ENCODE data around the gene TMEM253.

Gene TMEM253

DNA sequence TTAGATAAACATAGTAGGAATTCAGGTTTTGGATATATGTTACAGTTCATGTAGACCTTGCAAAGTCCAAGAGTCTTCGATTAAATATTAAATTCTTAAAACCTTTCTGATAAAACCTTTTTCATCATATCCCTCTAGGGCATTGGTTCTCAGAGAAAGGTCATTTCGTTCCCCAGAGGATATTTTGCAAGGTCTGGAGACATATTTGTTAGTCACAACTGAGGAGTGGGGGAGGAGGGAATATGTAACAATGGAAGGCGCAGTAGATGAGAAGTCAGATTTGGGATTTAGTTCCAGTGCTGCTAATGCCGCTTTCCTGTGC, 5.3 kb downstream of the TMEM253 start:
- no peak for DNase-seq

DNA sequence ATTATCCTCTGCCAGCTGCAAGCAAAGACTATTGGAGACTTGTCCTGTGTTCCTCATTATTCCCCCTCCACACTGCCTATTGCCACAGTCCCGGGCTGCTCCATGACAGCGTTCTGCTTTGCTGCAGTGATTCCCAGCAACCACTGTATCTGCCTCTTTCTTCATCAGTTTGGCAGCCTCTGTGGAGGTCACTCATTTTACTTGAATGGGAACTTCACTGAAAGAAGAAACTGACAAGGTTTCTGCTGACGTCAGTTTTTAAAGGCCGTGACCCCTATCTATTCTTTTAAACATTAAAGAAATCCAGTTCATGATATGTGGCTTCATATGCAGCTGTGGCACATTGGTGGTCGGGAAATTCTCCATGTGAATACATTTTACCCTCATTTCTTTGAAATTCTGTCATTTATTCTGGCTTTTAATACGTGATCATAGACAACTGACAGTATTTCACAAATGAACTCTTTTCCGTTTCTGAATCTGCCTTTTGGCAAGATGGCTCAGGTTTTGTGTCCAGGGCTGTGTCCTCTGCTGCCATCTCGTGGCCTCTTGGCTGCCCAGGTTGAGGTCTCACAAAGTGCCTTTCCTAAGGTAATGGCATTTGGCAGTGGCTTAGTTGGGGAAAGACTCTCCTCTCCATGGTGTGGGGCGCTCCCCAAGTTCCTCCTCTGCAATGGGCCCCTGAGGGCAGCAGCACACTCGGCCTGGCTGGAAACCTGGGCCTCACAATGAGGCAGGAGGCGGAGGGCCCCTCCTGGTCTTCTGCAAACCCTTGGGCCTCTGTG, 5.8 kb downstream of the TMEM253 start:
- peak; percentile 79 for DNase-seq

- DNase-seq, result no peak
These were observed 6.5 kb downstream of the TMEM253 start for GRCh38 chr14:21107283-21107800.

- no peak for DNase-seq
These were observed 7.9 kb downstream of the TMEM253 start for GRCh38 chr14:21108791-21109190.

DNA sequence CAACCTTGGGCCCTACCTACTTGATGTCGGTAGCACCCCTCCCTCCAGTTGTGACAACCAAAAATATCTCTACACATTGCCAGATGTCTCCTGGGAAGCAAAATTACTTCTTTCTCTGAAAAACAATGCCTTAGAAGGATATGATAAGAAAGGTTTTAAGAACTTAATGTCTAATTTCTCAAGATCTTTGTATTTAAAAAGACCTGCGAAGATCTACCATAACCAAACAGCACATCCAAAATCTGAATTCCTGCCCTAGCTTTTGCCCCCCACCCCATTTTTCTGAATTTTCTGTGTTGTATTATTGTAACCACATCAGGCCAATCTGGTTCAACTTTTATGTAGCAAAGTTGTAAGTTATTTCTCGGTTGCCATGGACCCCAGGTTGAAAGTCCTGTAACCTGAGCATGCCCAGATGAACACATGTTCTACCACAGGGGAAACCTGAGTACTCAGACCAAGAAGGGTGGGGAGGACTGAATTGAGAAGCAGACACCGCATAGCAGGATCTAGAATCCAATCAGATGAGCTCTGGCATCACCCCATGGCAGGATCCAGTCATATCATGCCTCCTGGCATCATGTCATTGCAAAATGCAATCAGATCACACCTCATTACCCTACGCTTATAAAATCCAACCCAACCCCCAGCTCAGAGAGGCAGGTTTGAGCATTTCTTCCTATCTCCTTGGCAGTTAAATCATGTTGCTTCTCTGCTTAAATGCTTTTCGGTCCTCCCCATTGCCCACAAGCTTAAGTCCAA, 8.7 kb downstream of the TMEM253 start:
- DNase-seq, result no peak

DNA sequence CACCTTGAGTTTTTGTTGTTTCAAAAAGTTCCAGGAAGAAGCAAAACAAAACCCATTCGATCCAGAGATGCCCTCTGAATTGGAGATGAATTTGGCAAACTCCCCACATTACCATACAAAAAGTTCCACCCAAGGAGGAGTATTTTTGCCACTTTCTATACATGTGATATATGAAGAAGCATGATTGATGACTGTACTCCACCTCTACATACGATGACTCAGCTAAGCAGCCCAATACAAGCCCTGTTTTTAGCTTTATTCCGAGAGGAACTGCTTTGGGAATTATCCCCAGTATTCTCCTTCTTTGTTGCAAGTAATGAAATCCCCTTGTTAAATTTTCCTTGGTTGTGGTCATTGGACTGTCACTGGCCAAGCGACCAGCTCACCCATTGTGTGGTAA, 11.4 kb downstream of the TMEM253 start:
- no peak for DNase-seq

GRCh38 chr14:21113369-21113768, 12.5 kb downstream of the TMEM253 start:
- no peak for DNase-seq

GRCh38 chr14:21118933-21119332, 18.1 kb downstream of the TMEM253 start:
- no peak for DNase-seq

- no peak for DNase-seq
These were observed 19.8 kb downstream of the TMEM253 start for GRCh38 chr14:21120686-21121085.

- no peak for DNase-seq
These were observed 20.3 kb downstream of the TMEM253 start for GRCh38 chr14:21121122-21121521.

DNA sequence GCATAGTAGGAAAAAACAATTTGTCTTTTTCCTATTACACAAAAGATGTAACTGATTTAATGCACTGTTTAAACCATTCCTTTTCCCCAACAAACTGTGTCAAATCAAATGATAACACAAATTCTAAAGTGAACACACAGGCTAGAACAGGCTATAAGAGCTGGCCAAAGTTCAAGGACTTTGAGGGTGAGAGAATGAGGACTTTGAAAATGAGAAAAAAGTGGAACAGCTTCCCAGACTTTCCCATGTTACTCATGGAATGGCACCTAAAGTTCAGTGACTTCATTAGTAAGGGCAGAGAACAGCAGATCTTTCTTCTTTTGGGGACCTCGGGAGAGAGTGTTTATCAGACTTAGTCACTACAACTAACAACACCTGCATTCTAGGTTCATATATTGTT, 22.6 kb downstream of the TMEM253 start:
- no peak for DNase-seq

DNA sequence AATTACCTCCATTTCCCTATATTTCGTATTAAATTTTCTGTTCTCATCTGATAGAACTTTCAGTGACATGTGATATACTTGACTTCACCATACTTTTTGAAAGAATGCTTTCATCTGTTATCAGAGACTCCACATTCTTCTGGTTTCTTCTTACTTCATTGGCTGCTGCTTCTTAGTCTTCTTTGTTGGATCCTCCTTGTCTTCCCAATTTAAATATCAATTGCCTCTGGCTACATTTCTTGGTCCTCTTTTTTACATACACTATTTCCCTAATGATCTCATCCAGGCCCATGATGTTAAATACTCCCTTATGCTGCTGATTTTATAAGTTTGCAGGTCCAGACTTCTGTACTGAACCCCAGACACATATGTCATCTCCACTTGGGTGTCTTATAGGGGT, 33.0 kb downstream of the TMEM253 start:
- no peak for DNase-seq

DNA sequence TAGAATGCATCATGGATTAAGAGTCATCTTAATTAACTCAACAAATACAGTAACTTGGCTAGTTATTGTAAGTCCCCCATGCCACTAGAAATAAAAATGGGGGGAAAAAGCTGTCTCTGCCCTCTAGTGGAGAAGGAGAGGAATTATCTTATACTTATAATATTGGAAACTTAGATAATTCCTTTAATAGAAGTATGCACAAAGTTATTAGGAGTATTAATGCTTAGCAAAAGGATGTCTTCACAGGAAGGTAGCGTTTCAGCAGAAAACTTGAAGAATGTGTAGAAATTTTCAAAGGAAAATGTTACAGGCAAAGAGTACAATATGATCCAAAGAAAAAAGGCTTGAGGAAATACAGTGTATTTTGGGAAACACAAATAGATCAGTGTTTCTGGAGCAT, 35.2 kb downstream of the TMEM253 start:
- DNase-seq, result no peak

- DNase-seq, result no peak
These were observed 41.5 kb downstream of the TMEM253 start for GRCh38 chr14:21142357-21142756.

DNA sequence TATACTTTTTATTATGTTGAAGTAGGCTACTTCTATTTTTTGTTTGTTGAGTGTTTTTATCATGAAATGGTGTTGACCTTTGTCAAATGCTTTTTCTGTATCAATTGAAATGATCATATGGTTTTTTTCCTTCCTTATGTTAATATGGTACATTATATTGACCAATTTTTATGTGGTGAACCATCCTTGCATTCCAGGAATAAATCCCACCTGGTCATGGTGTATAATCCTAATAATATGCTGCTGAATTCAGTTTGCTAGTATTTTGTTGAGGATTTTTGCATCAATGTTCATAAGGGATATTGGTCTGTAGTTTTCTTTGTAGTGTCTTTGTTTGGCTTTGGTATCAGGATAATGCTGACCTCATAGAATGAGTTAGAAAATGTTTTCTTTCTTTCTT, 44.6 kb downstream of the TMEM253 start:
- DNase-seq, result no peak

DNA sequence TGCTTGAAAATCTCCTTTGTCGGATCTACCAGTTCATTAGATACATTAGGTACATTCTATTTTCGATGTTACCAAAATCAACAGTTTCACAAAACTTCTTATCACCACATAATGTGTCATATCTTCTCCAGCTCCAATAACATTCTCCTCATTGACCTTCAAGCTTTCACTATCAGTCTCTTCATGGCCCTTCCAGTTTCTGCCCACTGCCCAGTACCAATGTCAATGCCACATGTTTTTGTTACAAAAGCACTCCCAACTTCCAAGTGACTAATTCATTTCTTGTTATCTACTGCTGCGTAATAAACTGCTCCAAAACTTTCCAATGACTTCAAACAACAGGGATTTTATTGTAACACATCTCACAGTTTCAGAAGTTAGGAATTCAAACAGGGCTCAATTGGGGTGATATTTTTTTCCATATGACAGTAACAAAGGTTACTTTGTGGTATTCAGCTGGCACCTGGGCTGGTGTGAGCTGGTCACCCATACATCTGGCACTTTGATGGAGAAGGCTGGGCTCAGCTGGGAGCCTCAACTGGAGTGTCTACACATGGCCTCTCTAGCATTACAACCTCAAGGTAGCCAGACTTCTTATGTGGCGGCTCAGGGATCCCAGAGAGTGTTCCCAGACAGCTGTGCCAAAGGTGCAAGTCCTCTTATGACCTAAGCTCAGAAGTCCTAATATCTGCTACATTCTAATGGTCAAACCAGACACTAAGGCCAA, 48.9 kb downstream of the TMEM253 start:
- no peak for DNase-seq

All from stimulated activated CD4-positive, alpha-beta T cell treated with anti-CD3 and anti-CD28 coated beads, Interleukin-4, amount 100 ng/mL, for 1 hour (primary cell).